Naive thymus-derived CD4-positive, alpha-beta T cell (primary cell): ENCODE results near the gene ADAM12. TPM values are rescaled to one million over a fixed set of nuclear protein-coding genes. Genes with fewer than 3 reads are reported as not detected.

Experiments used
- ATAC-seq: fragments of 150-1000 bp; cut with Tn5 transposase; 2 replicates; pipeline ENCODE4 v1.10.0; 2021; ENCODE audit warnings: mild to moderate bottlenecking, moderate library complexity
- CTCF ChIA-PET: fragments of 350-600 bp; sonication (Branson Sonifier 250); formaldehyde crosslinking; loops from one replicate; lab custom pipeline; 2021; ENCODE audit warnings: antibody characterized with exemption; lab: Charles Lee
- POLR2A ChIA-PET: fragments of 350-600 bp; sonication (Branson Sonifier 250); formaldehyde crosslinking; loops from one replicate; lab custom pipeline; 2021; ENCODE audit warnings: antibody characterized with exemption, inconsistent platforms; lab: Charles Lee
- DNase-seq, 9 donors: peaks; one replicate each; pipeline versions ENCODE4 v3.0.0 to v3.0.0-alpha.2; 2020 to 2022; ENCODE audit warnings: mixed read lengths in 1 of 9
- H3K27ac ChIP-seq: one replicate; pipeline ENCODE4 v1.7.0; 2013; ENCODE audit warnings: mild to moderate bottlenecking, low read depth, low read length, moderate library complexity
- H3K27me3 ChIP-seq, 2 donors: one replicate each; pipeline ENCODE4 v1.7.0; 2013; ENCODE audit warnings: low read length in 2 of 2, mild to moderate bottlenecking in 2 of 2, moderate library complexity in 2 of 2; ENCODE audit not compliant: control insufficient read depth in 2 of 2, insufficient read depth in 2 of 2
- H3K36me3 ChIP-seq, 3 experiments: 1 replicate in 2 of 3; 2 replicates in 1 of 3; pipeline ENCODE4 v1.7.0; 2013; ENCODE audit warnings: low read length in 3 of 3, mild to moderate bottlenecking in 3 of 3, moderate library complexity in 1 of 3; ENCODE audit not compliant: insufficient read depth in 3 of 3, control insufficient read depth in 2 of 3
- H3K4me1 ChIP-seq, 2 donors: one replicate each; pipeline ENCODE4 v1.7.0; 2013; ENCODE audit warnings: low read length in 2 of 2, mild to moderate bottlenecking in 2 of 2, moderate library complexity in 1 of 2; ENCODE audit not compliant: control insufficient read depth in 2 of 2, insufficient read depth in 2 of 2
- H3K4me3 ChIP-seq: 2 replicates; pipeline ENCODE4 v1.7.0; 2013; ENCODE audit warnings: mild to moderate bottlenecking, low read length
- H3K9me3 ChIP-seq, 3 experiments: 1 replicate in 2 of 3; 2 replicates in 1 of 3; pipeline ENCODE4 v1.7.0; 2013; ENCODE audit warnings: low read length in 3 of 3; ENCODE audit not compliant: control insufficient read depth in 2 of 3
- H3K27ac Mint-ChIP-seq, 9 donors: one replicate each; pipeline ENCODE4 v1.8.0; 2020 to 2022; ENCODE audit warnings: mixed read lengths in 9 of 9, mild to moderate bottlenecking in 8 of 9, moderate library complexity in 5 of 9, inconsistent platforms in 2 of 9
- H3K27me3 Mint-ChIP-seq, 5 donors: one replicate each; pipeline ENCODE4 v1.8.0; 2021 to 2022; ENCODE audit warnings: mixed read lengths in 5 of 5, mild to moderate bottlenecking in 1 of 5
- H3K36me3 Mint-ChIP-seq, 5 donors: one replicate each; pipeline ENCODE4 v1.8.0; 2020 to 2022; ENCODE audit warnings: mixed read lengths in 5 of 5, mild to moderate bottlenecking in 3 of 5, inconsistent platforms in 1 of 5
- H3K4me1 Mint-ChIP-seq, 7 donors: one replicate each; pipeline ENCODE4 v1.8.0; 2020 to 2022; ENCODE audit warnings: mixed read lengths in 7 of 7, mild to moderate bottlenecking in 3 of 7, inconsistent platforms in 1 of 7
- H3K4me3 Mint-ChIP-seq, 10 donors: one replicate each; pipeline ENCODE4 v1.8.0; 2020 to 2022; ENCODE audit warnings: mild to moderate bottlenecking in 10 of 10, mixed read lengths in 10 of 10, moderate library complexity in 6 of 10, inconsistent platforms in 2 of 10
- H3K9me3 Mint-ChIP-seq, 11 donors: one replicate each; pipeline ENCODE4 v1.8.0; 2020 to 2022; ENCODE audit warnings: mixed read lengths in 11 of 11, mild to moderate bottlenecking in 4 of 11, inconsistent platforms in 1 of 11, moderate library complexity in 1 of 11
- intact Hi-C, 2 donors: fragments of 100-400 bp; cut with micrococcal nuclease; formaldehyde crosslinking; loops; one replicate each; pipeline ENCODE4 v1.15.1; 2023
- polyA plus RNA-seq, 2 donors: library from polyadenylated mRNA; unstranded; fragments of 300-500 nt; fragmentation: Illumina TruSeq; gene quantifications; one replicate each; pipeline ENCODE4 v1.2.3, GENCODE V29; 2021
- total RNA-seq, 6 experiments: library from RNA in 5 of 6; stranded (reverse) in 5 of 6; gene quantifications; 1 replicate in 5 of 6; 2 replicates in 1 of 6; pipeline ENCODE4 v1.2.3 and lab custom pipeline; 2021 to 2026

Gene ADAM12
- total and polyA plus RNA-seq, 7 experiments from 2014 or later, result 0.58 to 1.0 TPM; not detected in 5

DNA sequence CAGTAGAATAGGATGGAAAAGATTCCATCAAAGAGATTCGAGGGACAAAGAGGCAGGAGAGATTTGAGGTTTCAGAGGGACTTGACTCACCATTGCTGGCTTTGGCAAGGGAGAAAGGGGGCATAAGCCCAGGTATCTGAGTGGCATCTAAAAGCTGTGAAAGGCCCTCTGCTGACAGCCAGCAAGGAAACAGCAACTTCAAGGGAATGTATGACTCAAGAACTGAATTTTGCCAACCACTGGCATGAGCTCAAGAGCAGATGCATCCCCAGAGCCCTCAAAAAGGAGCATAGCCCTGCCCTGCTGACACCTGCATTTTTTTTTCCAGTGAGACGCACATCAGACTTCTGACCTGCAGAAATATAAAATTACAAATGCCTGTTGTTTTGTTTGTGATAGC, 19.6 kb upstream of the ADAM12 start:
- H3K4me3 ChIP-seq, result no peak overlapping the region
- no peaks in the 10 kb centered on the region for H3K9me3 ChIP-seq
- H3K4me1 ChIP-seq, result no peaks in the 10 kb centered on the region
- H3K4me3 Mint-ChIP-seq, result no peak overlapping the region
- H3K36me3 ChIP-seq, result no peaks in the 10 kb centered on the region
- H3K4me1 Mint-ChIP-seq, result no peaks in the 10 kb centered on the region
- H3K36me3 Mint-ChIP-seq, result no peaks in the 10 kb centered on the region
- H3K27ac Mint-ChIP-seq, result no peak overlapping the region
- intact Hi-C loops, result no loop called here
- no peak overlapping the region for H3K27ac ChIP-seq
- peaks cover 0 to 8% (median 0%) of the 10 kb centered on the region in 5 donors for H3K27me3 Mint-ChIP-seq
- no peaks in the 10 kb centered on the region for H3K27me3 ChIP-seq
- CTCF ChIA-PET, result interaction anchor here (0.7 kb wide), 1 partner anchor 104 kb away, joined by 3 read pairs; no protein-coding TSS in a partner anchor
- ATAC-seq, result no peak
- DNase-seq, result no peak
- POLR2A ChIA-PET, result no interaction called here
- peaks cover 0 to 2% (median 0%) of the 10 kb centered on the region in 11 donors for H3K9me3 Mint-ChIP-seq

GRCh38 chr10:126405239-126405775, 17.0 kb upstream of the ADAM12 start:
- Histone ChIP-seq H3K4me3 (no peak overlapping the region), H3K9me3 (no peaks in the 10 kb centered on the region), H3K4me1 (no peaks in the 10 kb centered on the region), H3K27me3 (no peaks in the 10 kb centered on the region), H3K36me3 (no peaks in the 10 kb centered on the region), H3K27ac (no peak overlapping the region)
- Mint-ChIP-seq H3K27ac (no peak overlapping the region), H3K27me3 (peaks cover 0 to 12% (median 0%) of the 10 kb centered on the region in 5 donors), H3K9me3 (peaks cover 0 to 9% (median 0%) of the 10 kb centered on the region in 11 donors), H3K4me3 (no peak overlapping the region), H3K4me1 (no peaks in the 10 kb centered on the region), H3K36me3 (no peaks in the 10 kb centered on the region)
- intact Hi-C loops, result no loop called here
- POLR2A ChIA-PET, result no interaction called here
- CTCF ChIA-PET, result no interaction called here
- DNase-seq (no peak), ATAC-seq (no peak)

DNA sequence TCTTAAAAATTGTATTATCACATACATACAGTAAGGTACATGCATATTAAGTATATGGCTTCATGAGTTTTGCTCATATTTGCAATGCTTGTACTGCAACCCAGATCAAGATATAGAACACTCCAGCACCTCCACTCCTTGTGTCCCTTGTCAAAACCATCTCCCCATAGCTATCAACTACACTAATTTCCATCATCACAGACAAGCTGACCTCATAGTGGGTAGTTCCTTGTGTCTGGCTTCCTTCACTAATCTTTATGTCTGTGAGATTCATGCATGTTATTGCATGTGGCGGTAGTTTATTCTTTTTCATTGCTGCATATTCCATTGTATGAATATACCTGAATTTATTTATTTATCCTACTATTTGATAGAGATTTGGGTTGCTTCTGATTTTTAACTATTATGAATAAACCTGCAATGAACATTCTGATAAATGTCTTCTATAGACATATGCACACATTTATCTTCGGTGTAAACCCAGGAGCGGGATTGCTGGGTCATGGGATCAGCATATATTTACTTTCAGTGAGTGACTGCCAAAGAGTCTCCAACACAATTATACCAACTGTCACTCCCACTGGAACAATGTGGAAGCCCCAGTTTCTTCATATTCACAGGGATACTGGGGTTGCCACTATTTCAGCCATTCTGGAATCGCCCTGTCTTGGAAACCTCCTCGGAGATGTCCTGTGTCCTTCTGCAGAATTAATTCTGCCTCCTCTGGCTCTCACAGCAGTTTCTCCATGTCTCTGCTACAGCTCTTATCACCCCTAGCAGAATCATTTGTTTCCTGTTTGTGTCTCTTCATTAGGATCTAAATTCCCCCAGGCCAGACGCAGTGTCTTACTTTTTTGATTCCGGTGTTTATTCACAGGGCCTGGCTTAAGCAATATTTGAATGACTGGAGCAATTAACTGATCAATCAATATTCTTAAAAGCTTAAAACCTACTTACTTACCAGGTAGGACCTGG, 14.7 kb upstream of the ADAM12 start:
- no peak overlapping the region for H3K4me3 ChIP-seq
- H3K27me3 ChIP-seq, result no peaks in the 10 kb centered on the region
- no peak overlapping the region for H3K27ac ChIP-seq
- ChIA-PET POLR2A (no interaction called here), CTCF (no interaction called here)
- no peaks in the 10 kb centered on the region for H3K36me3 ChIP-seq
- Mint-ChIP-seq H3K27ac (no peak overlapping the region), H3K36me3 (no peaks in the 10 kb centered on the region), H3K4me3 (no peak overlapping the region), H3K4me1 (no peaks in the 10 kb centered on the region), H3K9me3 (peaks cover 0 to 9% (median 0%) of the 10 kb centered on the region in 11 donors), H3K27me3 (peaks cover 0 to 14% (median 5%) of the 10 kb centered on the region in 5 donors)
- intact Hi-C loops, result no loop called here
- no peak for ATAC-seq
- no peaks in the 10 kb centered on the region for H3K9me3 ChIP-seq
- DNase-seq, result no peak
- H3K4me1 ChIP-seq, result no peaks in the 10 kb centered on the region

- Histone ChIP-seq H3K4me1 (no peaks in the 10 kb centered on the region), H3K27ac (no peak overlapping the region), H3K36me3 (no peaks in the 10 kb centered on the region), H3K9me3 (no peaks in the 10 kb centered on the region), H3K4me3 (no peak overlapping the region), H3K27me3 (no peaks in the 10 kb centered on the region)
- CTCF ChIA-PET, result no interaction called here
- intact Hi-C loops, result no loop called here
- DNase-seq, result no peak
- Mint-ChIP-seq H3K4me1 (no peaks in the 10 kb centered on the region), H3K4me3 (no peak overlapping the region), H3K36me3 (no peaks in the 10 kb centered on the region), H3K27me3 (peaks cover 0 to 18% (median 5%) of the 10 kb centered on the region in 5 donors), H3K27ac (no peak overlapping the region), H3K9me3 (peaks cover 0 to 9% (median 3%) of the 10 kb centered on the region in 11 donors)
- POLR2A ChIA-PET, result no interaction called here
- ATAC-seq, result no peak
Measured at GRCh38 chr10:126400641-126401040, 12.4 kb upstream of the ADAM12 start.

GRCh38 chr10:126398924-126399323, 10.6 kb upstream of the ADAM12 start:
- H3K9me3 Mint-ChIP-seq, result peaks cover 0 to 15% (median 6%) of the 10 kb centered on the region in 11 donors

GRCh38 chr10:126398383-126398743, 10.1 kb upstream of the ADAM12 start:
- no peak overlapping the region for H3K4me3 ChIP-seq
- H3K36me3 ChIP-seq, result no peaks in the 10 kb centered on the region
- Mint-ChIP-seq H3K27ac (no peak overlapping the region), H3K9me3 (peaks cover 0 to 17% (median 6%) of the 10 kb centered on the region in 11 donors), H3K4me1 (no peaks in the 10 kb centered on the region), H3K36me3 (no peaks in the 10 kb centered on the region), H3K4me3 (no peak overlapping the region), H3K27me3 (peaks cover 0 to 27% (median 5%) of the 10 kb centered on the region in 5 donors)
- H3K27me3 ChIP-seq, result no peaks in the 10 kb centered on the region
- CTCF ChIA-PET, result no interaction called here
- peaks cover 0 to 5% (median 0%) of the 10 kb centered on the region in 3 experiments for H3K9me3 ChIP-seq
- POLR2A ChIA-PET, result no interaction called here
- ATAC-seq, result no peak
- H3K4me1 ChIP-seq, result no peaks in the 10 kb centered on the region
- no peak for DNase-seq
- H3K27ac ChIP-seq, result no peak overlapping the region
- intact Hi-C loops, result no loop called here

More at GRCh38 chr10:126398924-126399323, 10.6 kb upstream of the ADAM12 start:
- Histone ChIP-seq H3K27ac (no peak overlapping the region), H3K36me3 (no peaks in the 10 kb centered on the region), H3K4me1 (no peaks in the 10 kb centered on the region), H3K4me3 (no peak overlapping the region), H3K9me3 (no peaks in the 10 kb centered on the region), H3K27me3 (no peaks in the 10 kb centered on the region)
- no peaks in the 10 kb centered on the region for H3K36me3 Mint-ChIP-seq
- H3K27ac Mint-ChIP-seq, result no peak overlapping the region
- no peak overlapping the region for H3K4me3 Mint-ChIP-seq
- ChIA-PET CTCF (no interaction called here), POLR2A (no interaction called here)
- no peaks in the 10 kb centered on the region for H3K4me1 Mint-ChIP-seq
- H3K27me3 Mint-ChIP-seq, result peaks cover 0 to 27% (median 5%) of the 10 kb centered on the region in 5 donors
- intact Hi-C loops, result no loop called here
- ATAC-seq (no peak), DNase-seq (no peak)
